WTC11 (cell line): ENCODE results near the gene KLC1. TPM values are rescaled to one million over a fixed set of nuclear protein-coding genes. Genes with fewer than 3 reads are reported as not detected.

Experiments used
- ATAC-seq: fragments of 200-7000 bp; cut with Tn5 transposase; 2 replicates; pipeline ENCODE4 v1.10.0; 2021; ENCODE audit warnings: mild to moderate bottlenecking, moderate library complexity
- CTCF ChIA-PET: fragments of 300-600 bp; sonication (Branson Sonifier 250); formaldehyde crosslinking; loops from one replicate; lab custom pipeline; 2021; ENCODE audit warnings: antibody characterized with exemption; lab: Charles Lee
- POLR2A ChIA-PET: fragments of 350-600 bp; sonication (Branson Sonifier 250); formaldehyde crosslinking; loops from one replicate; lab custom pipeline; 2021; ENCODE audit warnings: antibody characterized with exemption; lab: Charles Lee
- DNase-seq: peaks from one replicate; pipeline ENCODE4 v3.0.0; 2021; ENCODE audit warnings: low spot score
- H3K27ac Mint-ChIP-seq: 2 replicates; pipeline ENCODE4 v1.8.0; 2021; ENCODE audit warnings: mixed read lengths
- H3K27me3 Mint-ChIP-seq: 2 replicates; pipeline ENCODE4 v1.8.0; 2021; ENCODE audit warnings: low read depth, mild to moderate bottlenecking, moderate library complexity, mixed read lengths
- H3K36me3 Mint-ChIP-seq: 2 replicates; pipeline ENCODE4 v1.8.0; 2021; ENCODE audit warnings: mixed read lengths
- H3K4me1 Mint-ChIP-seq: 2 replicates; pipeline ENCODE4 v1.8.0; 2022; ENCODE audit warnings: mixed read lengths
- H3K4me3 Mint-ChIP-seq: 2 replicates; pipeline ENCODE4 v1.8.0; 2021; ENCODE audit warnings: mild to moderate bottlenecking, moderate library complexity, mixed read lengths
- H3K9me3 Mint-ChIP-seq: 2 replicates; pipeline ENCODE4 v1.8.0; 2021; ENCODE audit warnings: mixed read lengths
- ATF2 ChIP-seq: sonication (generic); formaldehyde crosslinking; IDR thresholded peaks from 2 replicates; pipeline ENCODE4 v1.8.1; 2022; ENCODE audit warnings: low read depth, missing genetic modification reagents, borderline replicate concordance
- CTCF ChIP-seq: fragments of 200-600 bp; IDR thresholded peaks from 2 replicates; pipeline ENCODE4 v1.8.0; 2022; ENCODE audit warnings: antibody characterized with exemption
- E2F1 ChIP-seq: sonication (generic); formaldehyde crosslinking; IDR thresholded peaks from 2 replicates; pipeline ENCODE4 v1.8.0; 2022; ENCODE audit warnings: mild to moderate bottlenecking, missing genetic modification reagents
- E2F5 ChIP-seq: sonication (generic); formaldehyde crosslinking; IDR thresholded peaks from 2 replicates; pipeline ENCODE4 v1.8.1; 2022; ENCODE audit warnings: mild to moderate bottlenecking, moderate library complexity, missing genetic modification reagents
- ERG ChIP-seq: fragments of 250-450 bp; sonication (Bioruptor Pico); IDR thresholded peaks from 2 replicates; pipeline ENCODE4 v1.8.0; 2021; ENCODE audit warnings: mild to moderate bottlenecking
- HMGXB4 ChIP-seq: sonication (generic); formaldehyde crosslinking; IDR thresholded peaks from 2 replicates; pipeline ENCODE4 v1.8.1; 2023; ENCODE audit warnings: mild to moderate bottlenecking, moderate library complexity, missing genetic modification reagents
- PREB ChIP-seq: sonication (generic); formaldehyde crosslinking; IDR thresholded peaks from 2 replicates; pipeline ENCODE4 v1.8.1; 2022; ENCODE audit warnings: mild to moderate bottlenecking, missing genetic modification reagents, moderate library complexity, borderline replicate concordance
- STAT6 ChIP-seq: sonication (generic); formaldehyde crosslinking; conservative IDR thresholded peaks from 2 replicates; pipeline ENCODE4 v1.8.1; 2023; ENCODE audit warnings: mild to moderate bottlenecking, low read depth, missing genetic modification reagents, moderate library complexity
- TEAD1 ChIP-seq: sonication (generic); formaldehyde crosslinking; IDR thresholded peaks from 2 replicates; pipeline ENCODE4 v1.8.0; 2022; ENCODE audit warnings: mild to moderate bottlenecking, missing genetic modification reagents
- ZBTB21 ChIP-seq: sonication (generic); formaldehyde crosslinking; IDR thresholded peaks from 2 replicates; pipeline ENCODE4 v1.8.1; 2023; ENCODE audit warnings: mild to moderate bottlenecking, missing genetic modification reagents, borderline replicate concordance
- ZNF416 ChIP-seq: fragments of 250-450 bp; sonication (Bioruptor Pico); IDR thresholded peaks from 2 replicates; pipeline ENCODE4 v1.9.0; 2021; ENCODE audit warnings: mild to moderate bottlenecking, inconsistent platforms
- ZNF423 ChIP-seq: fragments of 250-450 bp; sonication (Bioruptor Pico); IDR thresholded peaks from 2 replicates; pipeline ENCODE4 v2.1.2; 2022; ENCODE audit warnings: mild to moderate bottlenecking, moderate library complexity
- ZNF425 ChIP-seq: fragments of 250-450 bp; sonication (Bioruptor Pico); conservative IDR thresholded peaks from 2 replicates; pipeline ENCODE4 v1.9.0; 2021; ENCODE audit warnings: mild to moderate bottlenecking
- total RNA-seq: library from RNA; stranded (reverse); gene quantifications from 3 replicates; pipeline ENCODE4 v1.2.3, GENCODE V29; 2021

Gene KLC1
- total RNA-seq, 1 experiment from 2014 or later, result 171 TPM

- ATAC-seq, result no peak
- peaks cover 25% of the 10 kb centered on the region for H3K4me1 Mint-ChIP-seq
Observed at GRCh38 chr14:103718572-103718971, 89.6 kb downstream of the KLC1 start.

GRCh38 chr14:103719751-103720150 is 90.7 kb downstream of the KLC1 start:
- Mint-ChIP-seq H3K9me3 (no peaks in the 10 kb centered on the region), H3K27me3 (peaks cover 2% of the 10 kb centered on the region; the same call in 1 of the 2 replicates)
- CTCF ChIA-PET, result interaction anchor here (1.1 to 1.3 kb wide), 2 partner anchors 78 to 181 kb away, joined by 3 read pairs; no protein-coding TSS in a partner anchor
- TF ChIP-seq CTCF, result no peak
- no peak for TF ChIP-seq PREB (CRISPR knock-in tag)
- no peak for TF ChIP-seq HMGXB4 (CRISPR knock-in tag)
- TF ChIP-seq ERG, result no peak
- TF ChIP-seq ZNF425 (CRISPR knock-in tag), result no peak
- no peak for TF ChIP-seq STAT6 (CRISPR knock-in tag)
- no peak for TF ChIP-seq ATF2
- TF ChIP-seq TEAD1 (CRISPR knock-in tag), result no peak
- TF ChIP-seq E2F1, result no peak

More at GRCh38 chr14:103718572-103718971, 89.6 kb downstream of the KLC1 start:
- peak overlapping the region; percentile 61 for H3K27ac Mint-ChIP-seq
- ChIA-PET CTCF (interaction anchor here (1.3 kb wide), 1 partner anchor 168 kb away, joined by 3 read pairs; no protein-coding TSS in a partner anchor), POLR2A (no interaction called here)
- no peak overlapping the region for H3K4me3 Mint-ChIP-seq
- H3K27me3 Mint-ChIP-seq, result peaks cover 2% of the 10 kb centered on the region; the same call in 1 of the 2 replicates
- H3K9me3 Mint-ChIP-seq, result no peaks in the 10 kb centered on the region
- TF ChIP-seq ZNF423 (no peak), ZNF416 (CRISPR knock-in tag) (no peak), ZBTB21 (CRISPR knock-in tag) (no peak), CTCF (no peak), E2F5 (CRISPR knock-in tag) (no peak)
- H3K36me3 Mint-ChIP-seq, result no peaks in the 10 kb centered on the region
- no peak for DNase-seq

More at GRCh38 chr14:103719751-103720150, 90.7 kb downstream of the KLC1 start:
- peaks cover 17% of the 10 kb centered on the region for H3K4me1 Mint-ChIP-seq
- DNase-seq (no peak), ATAC-seq (no peak)
- POLR2A ChIA-PET, result no interaction called here
- no peaks in the 10 kb centered on the region for H3K36me3 Mint-ChIP-seq
- peak overlapping the region; percentile 15; the same call in 1 of the 2 replicates for H3K27ac Mint-ChIP-seq
- no peak overlapping the region for H3K4me3 Mint-ChIP-seq
